NCI-H446 treated with DMSO at 0.1 percent for 48 hours (cell line): ENCODE results near the gene PDE9A.

ENCODE experiments used
- DNase-seq: peaks from one replicate; lab custom pipeline; 2025; lab: John Stamatoyannopoulos, UW

The PDE9A gene

GRCh38 chr21:42777064-42777756 lies 123.8 kb downstream of the PDE9A start:
- DNase-seq, result no peak

GRCh38 chr21:42777757-42778344 lies 124.4 kb downstream of the PDE9A start:
- no peak for DNase-seq

GRCh38 chr21:42779431-42779861 lies 126.0 kb downstream of the PDE9A start:
- DNase-seq, result no peak

- DNase-seq, result no peak
Measured at GRCh38 chr21:42780617-42781016, 127.2 kb downstream of the PDE9A start.

- DNase-seq, result no peak
Measured at GRCh38 chr21:42781150-42781970, 127.9 kb downstream of the PDE9A start.

- no peak for DNase-seq
Measured at GRCh38 chr21:42781971-42782722, 128.7 kb downstream of the PDE9A start.

- no peak for DNase-seq
Measured at GRCh38 chr21:42782723-42783242, 129.4 kb downstream of the PDE9A start.

- no peak for DNase-seq
Measured at GRCh38 chr21:42784276-42784675, 130.9 kb downstream of the PDE9A start.

GRCh38 chr21:42784896-42785451 lies 131.6 kb downstream of the PDE9A start:
- no peak for DNase-seq

- DNase-seq, result no peak
Measured at GRCh38 chr21:42785666-42786427, 132.4 kb downstream of the PDE9A start.

- no peak for DNase-seq
Measured at GRCh38 chr21:42786884-42787283, 133.5 kb downstream of the PDE9A start.

GRCh38 chr21:42787613-42788012 lies 134.2 kb downstream of the PDE9A start:
- DNase-seq, result no peak

GRCh38 chr21:42790520-42791065 lies 137.2 kb downstream of the PDE9A start:
- DNase-seq, result no peak

- no peak for DNase-seq
Measured at GRCh38 chr21:42793774-42794173, 140.4 kb downstream of the PDE9A start.

- DNase-seq, result no peak
Measured at GRCh38 chr21:42794551-42794950, 141.1 kb downstream of the PDE9A start.

GRCh38 chr21:42796327-42797062 lies 143.1 kb downstream of the PDE9A start:
- no peak for DNase-seq

- no peak for DNase-seq
Measured at GRCh38 chr21:42797522-42797921, 144.1 kb downstream of the PDE9A start.

GRCh38 chr21:42798106-42798505 lies 144.7 kb downstream of the PDE9A start:
- no peak for DNase-seq

GRCh38 chr21:42799516-42799915 lies 146.1 kb downstream of the PDE9A start:
- DNase-seq, result no peak

- DNase-seq, result no peak
Measured at GRCh38 chr21:42799948-42800347, 146.5 kb downstream of the PDE9A start.
